CD4-positive, alpha-beta T cell (primary cell): ENCODE data around the gene EFR3B. TPM values are rescaled to one million over a fixed set of nuclear protein-coding genes. Genes with fewer than 3 reads are reported as not detected.
"Not testable (repeated sequence)": the region's sequence is repeated elsewhere in the genome, so short reads cannot be mapped to it uniquely, and the experiment has no call there.

ENCODE experiments used
- ATAC-seq: fragments of 200-7000 bp; cut with Tn5 transposase; one replicate; pipeline ENCODE4 v1.10.0; 2022; ENCODE audit warnings: mild to moderate bottlenecking; ENCODE audit not compliant: poor library complexity
- CTCF ChIA-PET: fragments of 350-600 bp; sonication (Branson Sonifier 250); formaldehyde crosslinking; loops from one replicate; lab custom pipeline; 2021; ENCODE audit warnings: antibody characterized with exemption, inconsistent platforms; lab: Charles Lee
- POLR2A ChIA-PET: fragments of 350-600 bp; sonication (Branson Sonifier 250); formaldehyde crosslinking; loops from one replicate; lab custom pipeline; 2021; ENCODE audit warnings: antibody characterized with exemption, inconsistent platforms; lab: Charles Lee
- DNase-seq, 14 experiments: peaks; one replicate each; pipeline ENCODE4 v3.0.0-alpha.2; 2013 to 2020; ENCODE audit warnings: mixed read lengths in 2 of 14
- H3K27ac ChIP-seq, 2 donors: one replicate each; pipeline versions ENCODE4 v1.5.1 to v1.7.0; 2013; ENCODE audit warnings: low read length in 2 of 2, low read depth in 1 of 2, mild to moderate bottlenecking in 1 of 2
- H3K27me3 ChIP-seq, 2 experiments: 1 replicate in 1 of 2; 2 replicates in 1 of 2; pipeline versions ENCODE4 v1.6.1 to v1.7.0; 2013; ENCODE audit warnings: low read length in 2 of 2, control low read depth in 1 of 2, mild to moderate bottlenecking in 1 of 2, moderate library complexity in 1 of 2; ENCODE audit not compliant: insufficient read depth in 2 of 2, control insufficient read depth in 1 of 2
- H3K36me3 ChIP-seq: one replicate; pipeline ENCODE4 v1.6.1; 2013; ENCODE audit warnings: low read length, control low read depth; ENCODE audit not compliant: insufficient read depth
- H3K4me1 ChIP-seq: one replicate; pipeline ENCODE4 v1.6.1; 2013; ENCODE audit warnings: low read length, control low read depth; ENCODE audit not compliant: insufficient read depth
- H3K4me3 ChIP-seq: one replicate; pipeline ENCODE4 v1.5.1; 2013; ENCODE audit warnings: mild to moderate bottlenecking, low read length, moderate library complexity
- H3K9me3 ChIP-seq, 2 experiments: 1 replicate in 1 of 2; 2 replicates in 1 of 2; pipeline versions ENCODE4 v1.6.1 to v1.7.0; 2013; ENCODE audit warnings: low read length in 2 of 2, mild to moderate bottlenecking in 2 of 2, control low read depth in 1 of 2, moderate library complexity in 1 of 2; ENCODE audit not compliant: control insufficient read depth in 1 of 2, insufficient read depth in 1 of 2
- H3K27ac Mint-ChIP-seq: one replicate; pipeline ENCODE4 v1.8.0; 2020; ENCODE audit warnings: mixed read lengths
- H3K27me3 Mint-ChIP-seq: one replicate; pipeline ENCODE4 v1.8.0; 2021; ENCODE audit warnings: mixed read lengths
- H3K36me3 Mint-ChIP-seq: one replicate; pipeline ENCODE4 v1.8.0; 2021; ENCODE audit warnings: low read depth, mixed read lengths
- H3K4me1 Mint-ChIP-seq: one replicate; pipeline ENCODE4 v1.8.0; 2021; ENCODE audit warnings: low read depth, mixed read lengths
- H3K4me3 Mint-ChIP-seq: one replicate; pipeline ENCODE4 v1.8.0; 2020; ENCODE audit warnings: mild to moderate bottlenecking, mixed read lengths
- H3K9me3 Mint-ChIP-seq: one replicate; pipeline ENCODE4 v1.8.0; 2020; ENCODE audit warnings: mixed read lengths
- intact Hi-C, 2 experiments: fragments of 100-400 bp; cut with DNase I in 1 of 2; cut with micrococcal nuclease in 1 of 2; formaldehyde crosslinking; loops; one replicate each; pipeline versions ENCODE4 v1.15.1 to v1.9.0; 2023 to 2025; cut with DNase I, micrococcal nuclease
- total RNA-seq, 174 experiments: library from RNA in 2 of 174; stranded (reverse) in 2 of 174; gene quantifications; one replicate each; pipeline ENCODE4 v1.2.3 and lab custom pipeline; 2021 to 2026
- TF ChIP-seq, protein P1 (sequence below): fragments of 200-600 bp; IDR thresholded peaks from one replicate; pipeline ENCODE4 v1.8.0; 2022; ENCODE audit warnings: antibody characterized with exemption, mild to moderate bottlenecking

EFR3B gene
- total RNA-seq, 2 experiments from 2014 or later, result 0.11 TPM; not detected in 1

- H3K4me3 ChIP-seq, result no peak overlapping the region
- H3K27ac ChIP-seq, result no peak overlapping the region
- H3K27me3 Mint-ChIP-seq, result no peaks in the 10 kb centered on the region
- no peaks in the 10 kb centered on the region for H3K9me3 Mint-ChIP-seq
- no peaks in the 10 kb centered on the region for H3K9me3 ChIP-seq
- intact Hi-C loops, result no loop called here
- no peaks in the 10 kb centered on the region for H3K4me1 ChIP-seq
- H3K27me3 ChIP-seq, result peaks cover 0 to 2% of the 10 kb centered on the region in 2 experiments
- CTCF ChIA-PET, result no interaction called here
- POLR2A ChIA-PET, result no interaction called here
- DNase-seq (peak in 1 of 14 experiments; percentile 19), ATAC-seq (peak; percentile 74)
- H3K36me3 Mint-ChIP-seq, result no peaks in the 10 kb centered on the region
- no peak overlapping the region for H3K4me3 Mint-ChIP-seq
- no peaks in the 10 kb centered on the region for H3K4me1 Mint-ChIP-seq
- H3K27ac Mint-ChIP-seq, result no peak overlapping the region
- no peaks in the 10 kb centered on the region for H3K36me3 ChIP-seq
- TF ChIP-seq, protein P1, sequence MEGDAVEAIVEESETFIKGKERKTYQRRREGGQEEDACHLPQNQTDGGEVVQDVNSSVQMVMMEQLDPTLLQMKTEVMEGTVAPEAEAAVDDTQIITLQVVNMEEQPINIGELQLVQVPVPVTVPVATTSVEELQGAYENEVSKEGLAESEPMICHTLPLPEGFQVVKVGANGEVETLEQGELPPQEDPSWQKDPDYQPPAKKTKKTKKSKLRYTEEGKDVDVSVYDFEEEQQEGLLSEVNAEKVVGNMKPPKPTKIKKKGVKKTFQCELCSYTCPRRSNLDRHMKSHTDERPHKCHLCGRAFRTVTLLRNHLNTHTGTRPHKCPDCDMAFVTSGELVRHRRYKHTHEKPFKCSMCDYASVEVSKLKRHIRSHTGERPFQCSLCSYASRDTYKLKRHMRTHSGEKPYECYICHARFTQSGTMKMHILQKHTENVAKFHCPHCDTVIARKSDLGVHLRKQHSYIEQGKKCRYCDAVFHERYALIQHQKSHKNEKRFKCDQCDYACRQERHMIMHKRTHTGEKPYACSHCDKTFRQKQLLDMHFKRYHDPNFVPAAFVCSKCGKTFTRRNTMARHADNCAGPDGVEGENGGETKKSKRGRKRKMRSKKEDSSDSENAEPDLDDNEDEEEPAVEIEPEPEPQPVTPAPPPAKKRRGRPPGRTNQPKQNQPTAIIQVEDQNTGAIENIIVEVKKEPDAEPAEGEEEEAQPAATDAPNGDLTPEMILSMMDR, result no peak
Measured at GRCh38 chr2:25145803-25146202, 103.9 kb downstream of the EFR3B start.

DNA sequence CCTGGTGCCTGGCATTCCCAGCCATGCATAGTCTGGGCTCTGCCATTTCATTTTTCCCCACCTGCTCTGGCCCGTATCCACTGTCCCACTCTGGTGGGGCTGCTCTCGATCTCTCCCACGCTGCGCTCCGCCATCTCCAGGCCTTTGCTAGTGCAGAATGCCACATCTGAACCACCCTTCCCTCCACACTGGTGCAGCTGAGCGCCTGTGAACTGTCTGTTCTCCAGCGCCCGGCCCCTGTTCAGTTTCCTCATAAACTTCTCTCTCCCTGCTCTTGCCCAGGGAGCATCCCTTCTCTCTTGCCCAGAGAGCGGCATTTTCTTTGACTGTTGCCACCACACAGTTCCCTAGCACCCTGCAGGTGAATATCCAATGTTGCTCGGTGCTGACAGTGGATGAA is 105.0 kb downstream of the EFR3B start:
- intact Hi-C loops, result no loop called here
- Mint-ChIP-seq H3K36me3 (no peaks in the 10 kb centered on the region), H3K27ac (no peak overlapping the region), H3K27me3 (no peaks in the 10 kb centered on the region), H3K4me3 (no peak overlapping the region), H3K4me1 (no peaks in the 10 kb centered on the region), H3K9me3 (no peaks in the 10 kb centered on the region)
- no peak overlapping the region for H3K27ac ChIP-seq
- H3K9me3 ChIP-seq, result no peaks in the 10 kb centered on the region
- no peaks in the 10 kb centered on the region for H3K36me3 ChIP-seq
- H3K27me3 ChIP-seq, result no peaks in the 10 kb centered on the region
- POLR2A ChIA-PET, result no interaction called here
- DNase-seq (no peak), ATAC-seq (no peak)
- TF ChIP-seq, protein P1, result no peak
- H3K4me1 ChIP-seq, result no peaks in the 10 kb centered on the region
- no peak overlapping the region for H3K4me3 ChIP-seq
- CTCF ChIA-PET, result no interaction called here

DNA sequence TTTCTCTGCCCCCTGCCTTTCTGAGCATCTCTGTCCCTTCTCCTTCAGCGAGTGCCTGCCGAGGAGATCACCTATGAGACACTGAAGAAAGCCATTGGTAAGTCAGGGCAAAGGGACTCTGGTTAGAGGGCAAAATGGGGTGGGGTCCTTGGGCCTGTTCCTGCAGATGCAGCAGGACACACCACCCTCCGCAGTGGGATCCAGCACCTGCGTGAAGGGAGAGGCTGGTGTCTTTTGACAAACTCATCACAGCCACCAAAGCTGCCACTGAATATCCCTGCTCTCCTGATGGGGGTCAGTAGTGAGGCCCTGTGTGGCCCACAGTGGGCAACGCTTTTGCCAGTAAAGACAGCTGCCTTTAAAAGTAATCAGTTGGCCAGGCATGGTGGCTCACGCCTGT is 107.8 kb downstream of the EFR3B start:
- Histone ChIP-seq H3K4me1 (no peaks in the 10 kb centered on the region), H3K27ac (no peak overlapping the region), H3K36me3 (no peaks in the 10 kb centered on the region), H3K4me3 (no peak overlapping the region), H3K9me3 (no peaks in the 10 kb centered on the region), H3K27me3 (no peaks in the 10 kb centered on the region)
- intact Hi-C loops, result no loop called here
- H3K4me1 Mint-ChIP-seq, result no peaks in the 10 kb centered on the region
- H3K9me3 Mint-ChIP-seq, result no peaks in the 10 kb centered on the region
- POLR2A ChIA-PET, result no interaction called here
- no peaks in the 10 kb centered on the region for H3K36me3 Mint-ChIP-seq
- DNase-seq, result no peak
- TF ChIP-seq, protein P1, result no peak
- no peaks in the 10 kb centered on the region for H3K27me3 Mint-ChIP-seq
- ATAC-seq, result no peak
- H3K4me3 Mint-ChIP-seq, result no peak overlapping the region
- H3K27ac Mint-ChIP-seq, result no peak overlapping the region
- CTCF ChIA-PET, result interaction anchor here (0.9 kb wide), 1 partner anchor 124 kb away, joined by 3 read pairs; no protein-coding TSS in a partner anchor

GRCh38 chr2:25150993-25151392 is 109.1 kb downstream of the EFR3B start:
- H3K36me3 ChIP-seq, POLR2A ChIA-PET, H3K9me3 Mint-ChIP-seq, DNase-seq, H3K27me3 ChIP-seq, CTCF ChIA-PET, H3K4me3 Mint-ChIP-seq, intact Hi-C loops, H3K9me3 ChIP-seq, H3K27ac Mint-ChIP-seq, H3K27me3 Mint-ChIP-seq, H3K36me3 Mint-ChIP-seq, H3K4me1 Mint-ChIP-seq, H3K4me3 ChIP-seq, H3K27ac ChIP-seq, ATAC-seq, H3K4me1 ChIP-seq: not testable (repeated sequence)
